Middle frontal gyrus (tissue), 1 donor: ENCODE results near the gene RBM5.
A peak's percentile ranks its signal among the peaks of the same experiment; 100 is the strongest.

Source experiments
- DNase-seq: peaks from one replicate; pipeline ENCODE4 v3.0.0-alpha.2; 2015; ENCODE audit warnings: low spot score; ENCODE audit errors: extremely low spot score

The RBM5 gene

DNA sequence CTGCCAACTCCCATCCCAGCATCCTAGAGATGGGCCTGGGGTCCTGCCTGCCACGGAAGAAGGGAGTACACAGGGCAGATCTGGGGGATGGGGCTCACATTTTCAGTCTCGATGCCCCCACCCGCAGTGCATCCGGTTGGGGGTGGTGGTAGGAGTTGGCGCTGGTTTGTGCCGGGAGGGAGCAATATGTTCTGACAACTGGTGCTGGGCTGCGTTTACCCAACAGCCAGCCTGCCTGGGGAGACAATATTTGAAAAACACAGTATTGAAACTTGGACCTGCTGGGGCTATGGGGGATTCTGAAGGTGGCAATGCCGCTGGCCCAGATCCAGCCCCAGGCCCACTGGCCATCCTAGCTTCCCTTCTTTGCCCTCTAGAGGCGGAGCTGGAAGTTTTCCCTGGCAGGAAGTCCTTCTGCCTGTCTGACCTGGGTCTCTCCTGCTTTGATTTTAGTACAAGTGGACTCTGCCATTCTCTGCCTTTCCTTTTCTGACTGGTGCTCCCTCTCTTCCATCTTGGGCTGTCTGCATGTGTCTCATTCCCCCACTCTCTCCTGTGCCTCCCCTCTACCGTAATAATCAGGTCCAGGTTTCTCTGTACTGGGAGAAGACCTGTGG, 69.9 kb downstream of the RBM5 start:
- DNase-seq = no peak

DNA sequence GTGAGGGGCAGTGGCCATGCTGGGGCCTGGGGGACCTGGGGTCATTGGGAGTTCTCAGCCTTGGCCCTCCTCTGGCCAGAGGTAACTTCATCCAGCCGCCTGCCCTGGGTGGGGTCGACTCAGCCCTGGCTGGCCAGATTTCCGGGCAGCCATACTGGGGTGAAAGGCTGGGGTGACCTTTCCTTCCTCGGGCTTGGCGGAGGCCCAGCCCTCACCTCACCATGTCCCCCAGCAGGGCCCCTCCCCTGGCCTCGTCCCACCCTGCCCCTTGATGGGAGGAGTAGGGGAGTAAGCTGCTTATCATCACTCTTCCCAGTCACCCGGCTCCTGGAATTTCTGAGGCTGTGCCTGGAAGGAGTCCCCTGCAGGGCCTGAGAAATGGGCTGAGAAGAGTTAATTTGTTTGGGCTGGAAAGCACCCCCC, 71.9 kb downstream of the RBM5 start:
- no peak for DNase-seq

DNA sequence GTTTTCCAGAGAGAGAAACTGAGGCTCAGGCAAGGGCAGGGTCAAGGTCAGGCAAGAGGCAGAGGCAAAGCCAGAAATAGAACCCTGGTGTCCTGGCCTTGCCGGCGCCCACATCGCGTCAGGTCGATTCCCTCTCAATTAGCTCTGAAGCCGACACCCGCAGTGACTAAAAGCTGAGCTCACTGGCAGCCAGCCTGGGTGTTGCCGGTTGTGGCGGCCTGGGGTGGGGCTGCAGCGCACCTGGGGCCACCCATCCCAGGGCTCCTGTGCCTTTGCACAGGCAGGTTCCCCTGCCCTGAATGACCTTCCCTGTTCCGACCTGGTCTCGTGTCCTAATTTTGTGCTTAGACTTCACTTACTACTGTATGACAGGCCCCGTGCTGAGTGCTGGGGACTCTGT, 72.6 kb downstream of the RBM5 start:
- DNase-seq = no peak

DNA sequence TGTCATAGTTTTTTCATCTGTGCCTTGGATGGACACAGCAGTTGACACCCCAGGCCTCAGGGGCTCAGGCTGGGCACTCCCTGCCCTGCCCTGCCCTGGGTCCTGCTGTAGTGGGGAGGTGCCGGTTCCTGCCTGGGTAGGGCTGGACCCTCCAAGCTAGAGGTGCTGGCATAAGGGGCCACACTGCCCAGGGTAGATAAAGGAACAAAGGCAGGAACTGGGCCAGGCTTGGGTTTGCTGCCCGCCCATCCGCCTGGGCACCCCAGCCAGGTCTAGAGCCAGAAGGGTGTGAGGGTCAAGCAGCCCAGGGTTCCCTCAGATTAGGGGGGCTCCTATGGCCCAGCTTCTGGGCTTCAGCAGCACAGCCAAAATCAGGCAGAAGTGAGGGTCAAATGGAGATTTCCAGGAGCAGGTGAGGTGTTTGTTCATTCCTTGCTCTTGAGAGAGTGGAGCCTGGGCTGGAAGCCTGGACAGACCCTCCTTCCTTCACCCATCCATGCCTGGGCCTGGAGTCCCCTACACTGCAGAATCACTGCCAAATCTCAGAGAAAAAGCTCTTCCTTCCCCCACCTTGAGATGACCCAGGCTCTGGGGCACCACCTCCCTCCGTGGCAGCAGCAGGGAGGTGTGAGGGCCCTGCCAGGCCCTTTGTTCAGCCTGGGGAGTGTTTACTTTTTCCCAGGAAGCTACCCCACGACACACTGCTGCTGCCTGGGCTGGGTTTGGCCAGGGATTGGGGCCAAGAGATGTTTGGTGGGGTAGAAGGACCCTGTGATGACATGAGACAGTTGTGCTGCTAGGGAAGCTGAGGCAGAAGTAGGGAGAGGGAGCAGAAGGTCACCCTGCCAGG, 73.5 kb downstream of the RBM5 start:
- DNase-seq = no peak

DNA sequence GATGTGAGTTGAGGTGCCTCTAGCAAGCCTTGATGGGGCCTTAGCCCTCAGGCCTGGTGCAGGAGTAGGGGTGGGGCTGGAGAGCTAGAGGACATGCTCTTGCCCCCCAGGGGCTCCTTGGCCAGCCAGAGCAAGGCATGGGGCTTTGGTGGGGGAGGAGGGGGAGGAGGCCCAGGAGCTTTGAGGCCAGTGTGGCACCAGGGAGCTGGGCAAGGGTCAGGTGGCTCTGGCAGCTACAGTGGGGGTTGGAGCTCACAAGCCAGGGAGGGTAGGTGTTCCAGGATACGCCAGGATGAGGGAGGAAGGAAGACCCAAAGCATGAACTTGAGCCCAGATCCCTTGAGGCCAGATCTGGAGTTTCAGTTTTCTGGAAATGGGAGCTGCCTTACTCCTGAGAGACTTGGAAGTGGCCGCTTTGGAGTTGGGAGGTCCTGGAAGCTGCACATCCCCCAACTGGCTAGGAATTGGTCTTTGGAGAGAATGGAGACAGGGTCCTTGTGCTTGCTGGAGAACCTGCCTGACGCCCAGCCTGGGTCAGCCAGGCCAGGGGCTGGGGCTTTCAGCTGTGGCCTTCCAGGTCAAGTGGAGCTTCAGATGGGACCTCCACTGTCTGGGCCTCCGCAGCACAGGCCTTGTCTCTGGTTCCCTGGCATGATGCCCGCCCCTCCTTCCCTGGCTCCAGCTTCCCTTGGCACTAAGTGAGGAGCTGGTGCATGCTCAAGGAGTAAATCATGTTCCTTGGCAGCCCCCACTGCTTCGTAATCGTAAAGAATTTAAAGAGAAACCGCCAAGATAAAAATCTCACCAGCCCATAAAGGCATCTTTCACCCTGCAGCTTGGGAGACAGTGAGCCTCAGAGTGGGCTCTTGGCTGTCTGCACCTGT, 75.1 kb downstream of the RBM5 start:
- DNase-seq = peak; percentile 32

DNA sequence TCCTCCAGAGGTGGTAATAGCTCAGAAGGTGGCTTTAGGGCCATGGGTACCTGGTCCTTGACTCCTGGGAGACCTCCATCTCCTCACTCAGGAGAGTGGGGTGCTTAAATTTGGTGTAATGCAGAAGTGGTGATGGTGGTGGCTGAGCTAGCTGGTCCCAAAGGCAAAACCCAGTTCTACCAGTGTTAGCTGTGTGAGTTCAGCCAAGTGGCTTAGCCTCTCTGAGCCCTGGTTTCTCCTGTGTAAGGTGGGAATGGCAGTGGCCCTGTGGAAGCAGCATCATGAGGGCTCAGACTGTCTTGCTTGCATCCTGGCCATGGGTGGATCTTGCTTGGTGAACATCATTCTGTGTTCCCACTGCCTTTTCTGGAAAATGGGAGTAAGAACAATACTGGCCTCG, 75.8 kb downstream of the RBM5 start:
- DNase-seq = no peak

DNA sequence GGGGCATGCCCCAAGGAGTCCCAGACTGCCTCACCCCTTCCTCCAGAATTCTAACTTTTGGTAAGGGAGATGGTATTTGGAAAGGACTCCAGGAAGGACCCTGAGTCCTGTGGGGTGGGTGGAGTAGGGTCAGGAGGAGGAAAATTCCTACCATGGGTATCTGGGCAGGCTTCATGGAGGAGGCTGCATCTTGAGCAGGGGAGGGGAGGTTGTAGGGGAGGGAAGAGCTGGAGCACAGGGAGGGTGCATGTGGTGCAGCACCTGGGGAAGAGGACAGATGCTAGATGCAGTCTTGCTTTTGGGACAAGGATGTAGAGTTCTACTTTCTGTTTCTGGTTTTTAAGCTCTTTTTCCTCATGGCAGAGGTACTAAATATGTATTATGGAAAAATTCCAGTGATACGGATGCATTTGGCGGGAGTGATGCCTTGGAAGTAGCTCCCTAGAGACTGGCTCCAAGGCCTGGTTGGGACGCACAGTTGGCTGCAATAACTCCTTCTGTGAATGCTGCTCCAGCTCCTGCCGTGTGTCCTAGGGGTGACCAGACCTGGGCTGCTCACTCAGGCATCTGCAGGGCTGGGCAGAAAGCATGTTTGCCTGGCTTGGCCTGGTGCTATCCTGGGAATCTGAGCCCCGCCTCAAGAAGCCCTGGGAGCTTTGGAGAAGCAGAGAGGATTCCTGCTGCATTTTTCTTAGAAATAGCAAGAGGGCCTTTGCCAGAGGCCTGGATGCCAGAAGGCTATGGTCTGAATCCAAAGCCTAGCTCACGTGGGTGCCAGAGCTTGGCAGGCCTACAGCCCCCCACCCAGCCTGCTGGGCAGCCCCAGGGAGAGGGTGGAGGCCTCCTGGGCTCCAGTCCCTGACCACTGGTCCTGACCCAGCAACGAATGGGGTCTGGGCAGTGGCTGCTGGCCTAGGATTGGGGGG, 76.5 kb downstream of the RBM5 start:
- DNase-seq = no peak

DNA sequence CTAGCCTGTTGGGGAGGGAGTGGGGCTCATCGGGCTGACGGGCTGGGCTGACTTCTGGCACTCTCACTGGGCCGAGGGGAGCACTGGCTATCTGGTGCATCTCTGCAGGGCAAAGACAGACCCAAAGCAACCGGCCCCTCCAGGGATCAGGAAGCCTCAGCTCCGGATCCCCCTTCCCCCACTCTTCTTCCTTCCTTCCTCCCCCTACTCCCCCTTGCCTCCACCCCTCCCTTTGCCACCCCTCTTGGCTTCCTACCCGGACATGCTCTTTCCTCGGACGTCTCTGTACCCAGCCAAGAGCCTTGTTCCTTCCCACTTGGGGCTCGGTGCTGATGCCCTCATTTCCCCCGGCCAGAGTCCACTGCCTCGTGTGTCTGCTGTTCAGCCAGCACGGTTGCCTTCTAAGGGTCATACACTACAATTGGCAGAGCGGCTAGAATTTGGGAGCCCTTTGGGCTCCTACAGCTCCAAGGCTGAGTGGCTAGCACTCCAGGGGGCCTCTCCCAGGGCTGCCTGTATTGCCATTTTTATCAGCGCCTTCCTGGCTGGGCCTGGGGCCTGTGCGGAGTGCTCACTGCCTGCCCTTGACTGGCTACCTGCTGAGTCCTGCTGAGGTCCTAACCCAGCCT, 77.3 kb downstream of the RBM5 start:
- no peak for DNase-seq

DNA sequence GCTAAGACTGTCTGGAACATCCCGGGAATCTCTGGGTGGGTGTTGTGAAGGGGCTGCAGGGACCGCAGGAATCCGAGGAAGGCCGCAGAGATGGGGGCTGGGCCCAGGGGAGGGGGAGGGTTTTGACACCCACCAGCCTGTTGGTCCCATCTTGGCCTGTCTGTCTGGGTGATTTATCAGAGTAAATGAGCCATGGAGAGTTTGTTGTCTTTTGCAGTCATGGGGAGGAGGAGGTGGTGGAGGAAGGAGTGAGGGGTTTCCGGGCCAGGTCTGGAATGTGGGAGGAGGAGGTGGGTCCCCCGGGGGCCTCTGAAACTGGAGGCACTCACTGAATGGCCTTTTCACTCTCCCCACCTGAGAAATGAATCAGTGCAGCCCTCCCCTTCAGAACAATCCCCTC, 77.9 kb downstream of the RBM5 start:
- no peak for DNase-seq

DNA sequence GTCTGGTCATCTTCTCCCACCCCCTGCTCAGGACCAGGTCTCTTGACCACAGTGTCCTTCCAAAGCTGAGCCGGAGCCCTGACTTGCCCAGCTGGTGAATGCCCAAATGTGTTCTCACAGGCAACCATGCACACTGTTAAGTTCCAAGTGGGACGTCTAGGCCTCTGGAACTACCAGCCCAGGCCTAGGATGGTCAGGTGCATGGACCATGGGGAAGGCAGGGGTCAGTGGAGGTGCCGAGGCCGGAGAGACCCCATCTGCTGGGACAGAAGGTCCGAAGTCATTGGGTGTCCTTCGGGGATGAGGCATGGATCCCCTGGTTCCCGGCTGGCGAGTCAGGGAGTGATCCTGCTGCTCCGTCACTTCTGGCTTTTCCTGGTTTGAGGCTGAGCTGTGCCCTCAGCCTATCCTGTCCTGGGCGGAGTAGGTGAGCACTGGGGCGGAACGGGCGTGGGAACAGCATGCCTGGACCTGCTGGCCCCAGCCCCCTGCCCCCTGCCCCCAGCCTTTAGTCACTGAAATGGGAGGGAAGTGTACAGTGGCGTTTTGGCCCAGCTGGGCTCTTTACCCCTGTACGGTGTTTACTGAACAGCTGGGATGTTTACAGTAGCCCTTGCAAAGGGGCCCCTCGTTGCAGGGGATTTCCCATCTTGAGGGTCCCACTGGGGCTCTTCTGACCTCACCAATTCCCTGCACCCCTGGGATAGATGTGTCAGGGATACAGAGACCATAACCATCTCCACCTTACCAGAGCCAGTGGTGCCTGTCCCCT, 78.5 kb downstream of the RBM5 start:
- DNase-seq = no peak

DNA sequence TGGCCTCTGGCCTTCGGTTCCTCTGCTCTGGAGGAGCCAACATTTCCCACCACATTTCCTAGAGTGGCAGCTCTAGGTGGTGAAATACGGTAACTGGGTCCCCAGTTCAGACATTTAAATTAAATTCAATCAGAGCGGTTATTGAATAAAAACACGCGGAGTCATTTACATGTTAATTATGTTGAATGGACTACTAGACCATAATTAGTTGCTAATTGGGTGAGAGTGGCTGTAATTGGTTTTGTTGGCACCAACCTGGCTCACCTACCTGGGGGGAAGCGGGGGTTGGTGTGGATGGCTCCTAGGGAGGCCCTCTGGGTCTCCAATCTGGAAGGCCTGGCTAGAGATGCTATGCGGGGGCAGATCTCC, 79.1 kb downstream of the RBM5 start:
- DNase-seq = no peak

DNA sequence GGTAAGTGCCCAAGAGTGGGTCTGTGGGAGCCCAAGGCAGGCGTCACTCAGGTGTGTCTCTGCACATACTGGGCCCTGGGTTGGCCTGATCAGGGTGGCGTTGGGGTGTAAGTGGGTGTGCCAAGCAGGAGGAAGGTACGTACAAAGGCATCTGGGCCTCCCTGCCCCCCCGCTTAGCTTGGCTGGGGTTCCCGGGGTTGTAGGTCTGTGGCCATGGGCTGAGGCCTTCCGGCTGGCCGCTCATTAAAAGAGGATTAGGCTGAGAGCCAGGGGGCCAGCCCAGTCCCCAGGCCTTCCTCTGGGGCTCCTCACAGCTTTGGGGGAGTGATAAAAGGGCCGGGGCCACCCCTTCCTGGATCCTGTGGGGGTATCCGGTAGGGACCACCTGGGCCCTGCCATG, 79.7 kb downstream of the RBM5 start:
- DNase-seq = no peak
